ACC112 (cell line): Measurements from ENCODE around the gene NAALADL2.

ENCODE experiments used
- H2AFZ ChIP-seq: fragments of 200-600 bp; sonication (generic); one replicate; pipeline ENCODE4 v1.6.0; 2017; ENCODE audit warnings: antibody characterized with exemption, low read length; ENCODE audit not compliant: unreplicated experiment
- H3K27ac ChIP-seq: fragments of 200-600 bp; sonication (generic); 2 replicates; pipeline ENCODE4 v1.5.1; 2014; ENCODE audit warnings: low read depth, mild to moderate bottlenecking, antibody characterized with exemption, low read length, moderate library complexity
- H3K27me3 ChIP-seq: fragments of 200-600 bp; sonication (generic); 2 replicates; pipeline ENCODE4 v1.6.1; 2014; ENCODE audit warnings: mild to moderate bottlenecking, antibody characterized with exemption, low read length, moderate library complexity, mixed read lengths; ENCODE audit not compliant: insufficient read depth
- H3K36me3 ChIP-seq: fragments of 200-600 bp; sonication (generic); 2 replicates; pipeline ENCODE4 v1.6.1; 2016; ENCODE audit warnings: mild to moderate bottlenecking, antibody characterized with exemption, low read length, moderate library complexity, mixed read lengths; ENCODE audit not compliant: insufficient read depth
- H3K4me1 ChIP-seq: fragments of 200-600 bp; sonication (generic); one replicate; pipeline ENCODE4 v1.6.1; 2016; ENCODE audit warnings: low read length, mixed read lengths; ENCODE audit not compliant: insufficient read depth, unreplicated experiment, control insufficient read depth
- H3K4me3 ChIP-seq: fragments of 200-600 bp; sonication (generic); 2 replicates; pipeline ENCODE4 v1.5.1; 2014; ENCODE audit warnings: mild to moderate bottlenecking, low read depth, low read length
- H3K79me2 ChIP-seq: fragments of 200-600 bp; sonication (generic); one replicate; pipeline ENCODE4 v1.6.0; 2016; ENCODE audit warnings: low read length; ENCODE audit not compliant: control insufficient read depth, unreplicated experiment, insufficient read depth

The NAALADL2 gene

DNA sequence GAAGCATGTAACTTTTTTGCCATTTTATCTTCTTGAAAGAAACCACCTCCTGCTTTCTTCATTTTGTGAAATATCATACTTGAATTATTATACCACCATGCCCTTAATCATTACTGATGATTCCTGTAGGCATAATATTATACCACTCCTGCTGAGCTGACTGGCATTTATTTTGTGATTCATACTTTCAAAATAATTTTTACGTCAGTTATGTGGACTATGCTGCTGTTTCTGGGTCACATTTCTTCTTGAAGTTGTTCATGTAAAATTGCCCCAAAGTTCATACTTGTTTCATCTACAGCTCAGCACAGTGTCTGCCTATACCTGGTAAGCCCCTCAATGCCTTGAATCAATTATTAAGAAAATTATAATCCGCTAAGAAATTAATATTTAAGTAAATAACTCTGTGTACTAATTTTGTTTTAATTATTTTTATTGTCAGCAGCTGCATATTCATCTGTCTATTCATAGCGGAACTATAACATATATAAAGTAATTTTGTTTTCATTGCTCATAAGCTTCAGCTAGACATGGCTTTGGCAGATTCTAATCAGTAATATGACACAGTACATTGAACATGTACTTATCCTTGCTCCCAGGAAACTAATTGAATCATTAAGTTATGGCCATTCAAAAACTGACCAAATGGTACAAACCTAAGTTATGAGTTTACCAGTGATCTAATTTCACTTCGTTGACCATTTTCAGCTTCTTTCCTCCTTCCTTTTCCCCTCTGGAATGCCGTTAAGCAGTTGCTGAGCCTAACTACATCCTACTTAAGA is 160.0 kb downstream of the NAALADL2 start:
- H3K4me3 ChIP-seq, result no peak overlapping the region
- H3K36me3 ChIP-seq, result no peaks in the 10 kb centered on the region
- no peaks in the 10 kb centered on the region for H3K4me1 ChIP-seq
- H3K27me3 ChIP-seq, result no peaks in the 10 kb centered on the region
- H2AFZ ChIP-seq, result peak overlapping the region; percentile 30
- no peak overlapping the region for H3K27ac ChIP-seq
- no peaks in the 10 kb centered on the region for H3K79me2 ChIP-seq

DNA sequence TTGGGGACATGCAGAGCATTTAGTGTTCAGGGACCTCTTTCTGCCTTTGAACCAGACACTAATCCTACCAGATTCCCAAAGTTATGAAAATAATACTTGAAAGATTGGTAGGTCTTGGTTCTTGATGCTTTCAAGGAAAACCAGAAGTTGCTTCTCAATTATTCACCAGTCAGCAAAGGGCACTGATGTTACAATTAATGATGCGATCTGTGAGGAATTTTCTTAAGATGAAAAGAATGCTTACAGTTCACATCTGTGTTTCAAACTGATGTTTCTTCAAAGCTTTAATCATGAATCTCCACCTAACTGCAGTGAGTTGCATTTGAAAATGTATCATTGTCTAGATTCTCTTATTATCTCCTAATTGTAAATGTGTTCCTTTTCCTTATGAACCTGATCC is 161.0 kb downstream of the NAALADL2 start:
- H2AFZ ChIP-seq, result no peak overlapping the region
- no peaks in the 10 kb centered on the region for H3K79me2 ChIP-seq
- H3K4me3 ChIP-seq, result no peak overlapping the region
- H3K36me3 ChIP-seq, result no peaks in the 10 kb centered on the region
- H3K27me3 ChIP-seq, result no peaks in the 10 kb centered on the region
- no peaks in the 10 kb centered on the region for H3K4me1 ChIP-seq
- no peak overlapping the region for H3K27ac ChIP-seq

DNA sequence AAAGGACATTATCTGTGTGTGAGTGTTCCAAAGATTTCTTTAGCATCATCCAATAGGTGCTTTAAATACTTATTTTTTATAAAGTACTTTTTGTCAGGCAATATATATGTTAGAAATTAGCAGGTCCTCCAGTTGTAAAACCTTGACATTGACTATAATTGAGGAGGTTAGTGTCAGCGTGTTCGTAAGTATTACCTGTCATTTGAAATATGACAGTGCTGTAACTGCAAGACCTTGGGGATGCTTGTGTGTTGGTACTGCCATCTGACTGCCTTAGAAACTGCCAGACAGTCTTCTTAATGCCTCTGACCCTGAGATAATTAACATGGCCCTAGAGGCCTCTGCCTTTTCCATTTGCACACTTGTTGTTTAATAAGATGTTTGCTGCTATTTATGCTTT is 170.7 kb downstream of the NAALADL2 start:
- Histone ChIP-seq H3K27me3 (no peaks in the 10 kb centered on the region), H3K4me3 (no peak overlapping the region), H3K79me2 (no peaks in the 10 kb centered on the region)

DNA sequence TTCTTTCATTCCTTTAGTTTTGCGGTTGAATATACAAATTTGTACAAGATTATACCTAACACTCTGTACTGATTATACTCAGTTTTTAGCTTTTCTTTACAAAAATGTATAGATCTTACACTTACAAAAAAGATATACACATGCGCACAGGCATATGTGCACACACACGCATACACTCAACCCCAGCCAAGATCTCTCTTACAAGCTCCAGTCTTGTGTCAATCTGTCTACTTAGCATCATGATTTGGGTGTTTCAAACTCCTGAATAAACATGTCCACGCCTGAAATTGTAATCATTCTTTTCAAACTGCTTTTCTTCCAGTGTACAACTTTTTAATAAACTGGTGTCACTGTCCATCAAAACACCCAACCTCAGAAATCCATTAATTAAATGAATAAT is 180.7 kb downstream of the NAALADL2 start:
- H2AFZ ChIP-seq, result no peak overlapping the region
- H3K27me3 ChIP-seq, result no peaks in the 10 kb centered on the region
- H3K36me3 ChIP-seq, result no peaks in the 10 kb centered on the region
- no peaks in the 10 kb centered on the region for H3K4me1 ChIP-seq
- no peak overlapping the region for H3K4me3 ChIP-seq
- no peak overlapping the region for H3K27ac ChIP-seq
- no peaks in the 10 kb centered on the region for H3K79me2 ChIP-seq

More for the DNA sequence above, 170.7 kb downstream of the NAALADL2 start:
- Histone ChIP-seq H3K36me3 (no peaks in the 10 kb centered on the region), H3K4me1 (no peaks in the 10 kb centered on the region), H2AFZ (no peak overlapping the region), H3K27ac (no peak overlapping the region)

DNA sequence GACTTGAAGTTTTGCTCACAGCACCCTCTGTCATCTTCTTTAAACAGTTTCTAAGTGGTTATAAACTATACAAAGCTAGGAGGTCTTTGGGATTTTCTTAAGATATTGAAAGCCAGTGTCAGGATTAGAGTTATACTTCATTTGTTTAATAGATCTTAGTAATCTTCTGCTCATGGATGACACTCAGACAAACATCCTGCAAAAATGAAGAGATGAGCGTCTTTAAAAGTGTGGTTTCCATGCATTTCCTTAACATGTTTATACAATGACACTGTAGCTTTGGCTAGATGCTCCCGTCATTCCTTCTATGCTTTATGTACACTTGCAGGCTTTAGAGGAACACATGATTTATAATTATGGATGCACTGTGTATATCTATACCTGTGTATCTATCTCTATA is 182.2 kb downstream of the NAALADL2 start:
- no peaks in the 10 kb centered on the region for H3K79me2 ChIP-seq
- H3K36me3 ChIP-seq, result no peaks in the 10 kb centered on the region
- no peak overlapping the region for H3K27ac ChIP-seq
- no peak overlapping the region for H3K4me3 ChIP-seq
- H2AFZ ChIP-seq, result no peak overlapping the region
- no peaks in the 10 kb centered on the region for H3K4me1 ChIP-seq
- H3K27me3 ChIP-seq, result no peaks in the 10 kb centered on the region

DNA sequence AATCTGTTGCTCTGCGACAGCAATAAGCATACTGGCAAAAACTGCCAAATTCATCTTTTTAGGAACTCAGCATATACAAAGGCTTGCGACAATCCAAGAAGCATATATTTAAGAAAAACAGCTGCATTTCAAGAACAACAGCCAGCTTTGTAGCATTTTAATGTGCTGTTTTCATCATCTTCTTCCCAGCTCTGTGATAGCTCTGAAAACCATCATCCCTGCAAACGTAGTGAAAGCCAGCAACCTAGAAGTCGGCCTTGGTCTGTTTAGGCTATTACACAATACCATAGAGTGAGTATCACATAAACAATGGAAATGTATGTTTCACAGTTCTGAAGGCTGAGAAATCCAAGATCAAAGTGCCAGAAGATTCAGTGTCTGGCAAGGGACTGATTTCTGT is 187.5 kb downstream of the NAALADL2 start:
- no peak overlapping the region for H3K4me3 ChIP-seq
- H3K36me3 ChIP-seq, result no peaks in the 10 kb centered on the region
- H3K79me2 ChIP-seq, result no peaks in the 10 kb centered on the region
- no peak overlapping the region for H2AFZ ChIP-seq
- H3K4me1 ChIP-seq, result no peaks in the 10 kb centered on the region
- H3K27me3 ChIP-seq, result no peaks in the 10 kb centered on the region
- H3K27ac ChIP-seq, result no peak overlapping the region

DNA sequence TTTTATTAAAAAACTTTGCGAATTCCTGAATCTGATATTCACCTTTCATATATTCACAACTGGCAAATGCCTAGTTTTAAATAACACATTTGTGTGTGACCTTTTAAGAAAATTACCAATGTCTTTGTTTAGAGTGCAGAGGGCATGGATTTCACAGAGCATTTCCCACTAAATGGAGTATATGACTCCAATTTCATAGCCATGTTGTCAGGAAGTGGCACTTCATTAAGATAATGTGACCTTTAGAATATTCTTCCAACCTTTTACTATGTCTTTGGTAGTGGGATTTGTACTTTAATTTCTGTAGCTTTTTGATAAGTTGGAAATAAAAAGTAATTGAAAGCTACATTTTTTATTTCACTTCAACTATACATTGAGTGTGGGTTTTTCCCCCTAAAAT is 188.7 kb downstream of the NAALADL2 start:
- no peaks in the 10 kb centered on the region for H3K36me3 ChIP-seq
- no peak overlapping the region for H3K4me3 ChIP-seq
- no peaks in the 10 kb centered on the region for H3K4me1 ChIP-seq
- no peak overlapping the region for H3K27ac ChIP-seq
- H3K27me3 ChIP-seq, result no peaks in the 10 kb centered on the region
- H3K79me2 ChIP-seq, result no peaks in the 10 kb centered on the region
- no peak overlapping the region for H2AFZ ChIP-seq

DNA sequence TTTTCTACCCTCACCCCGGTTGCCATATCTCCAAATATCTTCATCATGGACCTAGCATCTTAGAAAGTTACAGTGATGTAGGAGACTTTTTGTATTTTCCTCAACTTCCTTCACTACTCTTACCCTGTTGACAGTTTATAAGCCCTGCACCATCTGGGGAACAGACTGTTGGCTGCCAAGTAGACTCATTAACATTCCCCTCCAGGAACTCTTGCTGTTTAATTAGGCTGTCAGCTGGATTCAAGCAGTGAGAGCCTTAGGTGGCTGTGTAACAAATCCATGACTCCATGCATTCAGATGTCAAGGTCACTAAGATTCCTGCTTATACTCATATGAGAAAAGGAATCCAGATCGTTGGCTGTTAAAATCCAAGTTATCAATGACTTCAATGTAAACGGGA is 198.3 kb downstream of the NAALADL2 start:
- H3K27ac ChIP-seq, result no peak overlapping the region
- H3K79me2 ChIP-seq, result no peaks in the 10 kb centered on the region
- no peaks in the 10 kb centered on the region for H3K4me1 ChIP-seq
- H2AFZ ChIP-seq, result no peak overlapping the region
- H3K4me3 ChIP-seq, result no peak overlapping the region
- no peaks in the 10 kb centered on the region for H3K36me3 ChIP-seq
- no peaks in the 10 kb centered on the region for H3K27me3 ChIP-seq

DNA sequence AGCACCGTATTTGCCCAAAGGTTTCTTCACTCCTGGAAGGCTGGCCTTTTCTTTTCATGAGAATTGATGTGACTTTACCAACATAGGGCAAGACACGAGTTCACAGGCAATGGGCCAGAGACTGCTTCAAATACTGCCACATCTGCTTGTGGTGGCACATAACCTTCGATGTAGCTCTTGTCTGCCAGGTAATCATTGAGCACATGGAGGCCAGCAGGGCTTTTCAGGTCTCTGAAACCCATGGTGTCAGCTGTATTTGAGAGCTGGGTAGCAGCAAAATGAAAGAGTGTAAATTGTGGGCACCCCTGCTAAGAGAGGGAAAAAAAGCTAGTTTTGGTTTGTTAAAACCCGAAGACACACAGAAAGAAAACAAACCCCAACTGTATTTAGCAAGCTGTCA is 200.7 kb downstream of the NAALADL2 start:
- H3K79me2 ChIP-seq, result no peaks in the 10 kb centered on the region
- no peak overlapping the region for H2AFZ ChIP-seq
- H3K4me1 ChIP-seq, result no peaks in the 10 kb centered on the region
- H3K4me3 ChIP-seq, result no peak overlapping the region
- no peaks in the 10 kb centered on the region for H3K27me3 ChIP-seq
- no peak overlapping the region for H3K27ac ChIP-seq
- no peaks in the 10 kb centered on the region for H3K36me3 ChIP-seq

DNA sequence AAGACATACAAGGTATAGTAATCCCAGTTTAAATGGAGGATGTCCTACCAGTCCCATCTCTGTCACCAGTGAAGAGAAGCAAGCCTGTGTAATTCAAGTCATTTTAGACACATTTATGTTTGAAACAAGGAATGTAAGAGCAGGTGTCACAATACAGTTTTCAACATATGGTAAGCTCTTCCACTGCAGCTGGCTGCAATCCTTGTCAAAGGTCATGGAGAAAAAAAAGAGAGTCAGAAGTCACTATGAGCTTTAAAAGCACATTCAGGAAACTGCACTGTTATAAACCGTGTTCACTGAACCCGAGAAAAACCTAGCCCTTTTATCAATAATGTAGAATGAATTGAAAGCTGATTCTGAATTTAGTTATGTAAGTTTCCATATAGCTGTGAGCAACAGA is 206.4 kb downstream of the NAALADL2 start:
- H2AFZ ChIP-seq, result no peak overlapping the region
- no peaks in the 10 kb centered on the region for H3K4me1 ChIP-seq
- no peaks in the 10 kb centered on the region for H3K27me3 ChIP-seq
- no peaks in the 10 kb centered on the region for H3K79me2 ChIP-seq
- H3K27ac ChIP-seq, result no peak overlapping the region
- no peak overlapping the region for H3K4me3 ChIP-seq
- no peaks in the 10 kb centered on the region for H3K36me3 ChIP-seq

DNA sequence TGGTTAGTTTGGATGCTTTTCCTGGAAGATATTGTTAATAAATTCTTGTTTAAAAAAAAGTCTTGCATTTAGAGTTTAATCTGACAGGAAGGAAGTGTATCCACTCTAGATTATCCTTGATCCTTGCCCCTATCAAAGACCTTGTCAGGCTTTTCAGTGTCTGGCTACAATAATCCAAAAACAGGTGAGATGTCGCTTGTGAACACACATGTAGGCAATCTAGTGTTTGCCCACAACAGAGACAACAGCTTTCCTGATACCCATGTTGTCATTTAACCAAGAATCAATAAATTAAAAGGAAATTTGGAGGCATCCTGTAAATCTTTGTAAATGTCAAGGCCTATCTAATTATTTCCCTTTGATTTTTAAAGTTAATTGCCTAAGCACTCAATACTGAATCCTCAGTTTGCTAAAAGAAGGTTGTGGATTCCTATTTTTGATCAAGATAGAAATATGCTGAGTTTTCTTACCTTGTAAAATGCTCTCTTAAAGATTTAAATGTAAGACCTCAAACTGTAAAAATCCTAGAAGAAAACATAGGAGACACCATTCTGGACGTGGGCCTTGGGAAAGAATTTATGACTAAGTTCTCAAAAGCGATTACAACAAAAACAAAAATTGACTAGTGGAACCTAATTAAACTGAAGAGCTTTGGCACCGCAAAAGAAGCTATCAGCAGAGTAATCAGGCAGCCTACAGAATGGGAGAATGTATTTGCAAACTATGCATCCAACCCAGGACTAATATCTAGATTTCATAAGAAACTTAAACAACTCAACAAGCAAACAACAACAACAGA is 207.7 kb downstream of the NAALADL2 start:
- no peaks in the 10 kb centered on the region for H3K79me2 ChIP-seq
- no peaks in the 10 kb centered on the region for H3K27me3 ChIP-seq
- H3K4me1 ChIP-seq, result no peaks in the 10 kb centered on the region
- no peaks in the 10 kb centered on the region for H3K36me3 ChIP-seq
- H2AFZ ChIP-seq, result no peak overlapping the region
- H3K27ac ChIP-seq, result no peak overlapping the region
- no peak overlapping the region for H3K4me3 ChIP-seq
